Stimulated activated CD4-positive, alpha-beta T cell treated with anti-CD3 and anti-CD28 coated beads, Interleukin-12 subunit alpha, Interleukin-12 subunit beta, amount 100 ng/mL, for 24 hours (primary cell): ENCODE data around the gene CHAD.
"Not testable (repeated sequence)": the region's sequence is repeated elsewhere in the genome, so short reads cannot be mapped to it uniquely, and the experiment has no call there.

Source experiments
- DNase-seq, 2 experiments: peaks; one replicate each; pipeline ENCODE4 v3.0.0-alpha.2; 2020; ENCODE audit warnings: low read depth in 2 of 2

Gene CHAD

DNA sequence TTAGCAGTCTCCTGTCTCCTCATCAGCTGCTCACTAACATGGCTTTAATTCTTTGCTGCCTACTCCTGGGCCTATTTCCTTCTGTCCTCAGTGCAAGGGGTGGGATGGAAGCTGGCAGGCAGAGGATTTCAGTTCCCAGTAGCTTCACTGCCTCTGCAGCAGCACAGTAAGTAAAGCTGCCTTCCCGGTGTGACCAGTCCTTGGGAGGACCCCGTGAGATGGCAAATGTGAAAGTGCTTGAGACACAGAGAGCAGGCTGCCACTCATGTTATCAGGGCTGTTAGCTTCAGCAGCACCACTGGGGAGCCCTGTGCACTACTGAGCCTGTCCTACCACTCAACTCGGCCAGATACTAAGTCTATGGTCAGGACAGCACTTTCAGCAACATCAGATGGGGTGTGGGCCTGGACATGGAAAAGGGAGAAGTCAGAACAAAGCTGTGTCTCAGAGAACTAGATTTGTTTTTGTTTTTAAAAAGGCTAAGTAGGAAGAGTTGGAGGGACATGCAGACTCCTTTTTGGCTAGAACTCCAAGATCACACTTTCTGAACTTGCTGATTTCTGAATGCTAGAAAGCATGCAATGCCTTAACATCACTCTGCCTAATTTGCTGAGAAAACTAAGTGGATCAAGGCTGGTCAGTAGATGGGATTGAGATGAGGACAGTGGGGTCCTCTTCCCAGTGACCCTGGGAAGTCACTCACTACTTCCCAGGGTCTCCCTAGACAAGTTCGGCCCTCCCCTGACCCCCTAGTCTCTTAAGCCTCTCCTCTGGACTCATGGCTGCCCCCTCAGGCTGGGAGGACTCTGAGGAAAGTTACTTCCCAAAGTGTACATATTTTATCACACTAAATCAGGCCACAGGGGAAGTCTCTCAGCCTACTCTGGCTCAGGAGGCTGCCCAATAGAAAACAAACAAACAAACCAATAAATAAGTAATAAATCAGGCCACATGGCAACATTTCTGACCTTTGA, 41.6 kb downstream of the CHAD start:
- no peak for DNase-seq

DNA sequence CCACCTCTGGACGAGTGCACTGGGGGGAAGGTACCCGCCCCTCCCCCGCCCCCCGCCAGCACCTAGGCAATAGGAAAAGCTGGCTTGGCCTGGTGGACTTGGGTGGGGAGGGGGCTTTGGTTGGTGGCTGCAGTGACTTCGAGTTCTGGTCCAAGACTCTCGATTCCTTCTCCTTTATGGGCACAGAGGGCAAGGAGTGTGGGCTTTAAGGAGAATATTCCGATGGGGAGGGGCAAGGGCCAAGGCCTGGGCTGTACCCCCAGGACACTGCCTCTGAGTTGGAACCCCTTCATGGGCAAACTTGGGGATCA, 42.3 kb downstream of the CHAD start:
- no peak for DNase-seq

DNA sequence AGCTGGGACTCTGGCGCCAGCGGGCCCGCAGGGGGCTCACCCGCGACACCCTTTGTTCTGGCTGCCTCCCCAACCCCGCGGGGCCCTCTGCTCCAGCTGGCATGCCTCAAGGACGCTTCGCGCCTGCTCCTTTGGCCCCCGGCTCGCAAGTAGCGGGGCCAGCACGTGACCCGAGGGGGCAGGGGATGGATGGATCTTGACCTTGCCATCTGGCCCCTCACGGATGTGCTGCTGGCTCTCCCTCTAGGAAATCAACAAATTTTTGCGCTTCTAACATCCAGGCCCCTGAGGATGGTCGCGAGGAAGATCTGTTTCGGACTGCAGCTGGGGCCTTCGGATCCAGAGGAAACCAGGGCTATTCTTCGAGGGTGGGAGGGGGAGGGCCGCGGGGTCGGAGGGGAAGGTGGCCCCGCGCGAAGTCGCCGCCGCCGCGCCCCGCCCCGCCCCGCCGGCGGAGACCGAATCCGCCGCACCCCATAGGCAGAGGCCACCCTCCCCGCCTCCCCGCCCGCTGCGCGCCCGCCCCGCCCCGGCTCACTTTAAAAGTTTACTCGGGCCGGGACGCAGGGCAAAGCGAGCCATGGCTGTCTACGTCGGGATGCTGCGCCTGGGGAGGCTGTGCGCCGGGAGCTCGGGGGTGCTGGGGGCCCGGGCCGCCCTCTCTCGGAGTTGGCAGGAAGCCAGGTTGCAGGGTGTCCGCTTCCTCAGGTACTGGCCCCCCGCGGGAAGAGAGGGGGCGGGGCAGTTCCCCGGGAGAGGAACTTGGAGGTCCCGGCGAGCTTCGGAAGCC, 42.8 kb downstream of the CHAD start, which contains the start of gene ACSF2:
TSS of gene ACSF2 (plus strand) at position 537 of the 790 bp plus-strand sequence. CDS start at position 581, 44 bp downstream.
- peak; percentile 41 to 67 for DNase-seq

DNA sequence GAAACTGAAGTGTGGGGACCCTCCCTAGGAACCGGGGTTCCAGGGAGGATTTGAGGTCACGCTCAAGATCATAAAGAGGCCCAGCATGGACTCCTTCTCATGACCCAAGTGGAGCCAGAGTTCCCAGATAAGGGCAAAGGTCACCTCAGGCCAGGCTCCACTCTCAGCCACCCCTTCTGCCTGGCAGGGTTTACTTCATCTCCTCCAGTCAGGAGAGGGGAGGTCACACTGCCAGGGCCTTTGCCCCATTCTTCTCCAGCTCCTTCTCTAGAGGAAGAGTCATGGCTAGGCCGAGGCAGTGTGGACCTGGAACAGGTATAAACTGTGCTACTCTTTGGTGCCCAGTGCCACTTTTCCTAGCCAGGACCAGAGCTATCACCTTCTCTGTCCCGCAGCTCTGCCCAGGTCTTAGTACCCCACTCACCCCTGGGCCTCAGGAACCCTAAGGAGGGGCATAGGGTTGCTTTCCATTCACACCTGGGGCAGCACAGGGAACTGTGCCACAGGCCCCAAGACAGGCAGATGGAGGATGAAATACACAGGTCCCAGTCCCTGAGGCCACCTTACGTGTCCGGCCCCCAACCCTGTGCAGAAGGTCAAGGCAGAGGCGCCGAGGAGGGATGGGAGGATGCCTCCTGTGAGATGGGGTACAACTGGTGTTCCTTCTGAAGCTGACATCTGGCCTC, 43.5 kb downstream of the CHAD start:
- DNase-seq = no peak

DNA sequence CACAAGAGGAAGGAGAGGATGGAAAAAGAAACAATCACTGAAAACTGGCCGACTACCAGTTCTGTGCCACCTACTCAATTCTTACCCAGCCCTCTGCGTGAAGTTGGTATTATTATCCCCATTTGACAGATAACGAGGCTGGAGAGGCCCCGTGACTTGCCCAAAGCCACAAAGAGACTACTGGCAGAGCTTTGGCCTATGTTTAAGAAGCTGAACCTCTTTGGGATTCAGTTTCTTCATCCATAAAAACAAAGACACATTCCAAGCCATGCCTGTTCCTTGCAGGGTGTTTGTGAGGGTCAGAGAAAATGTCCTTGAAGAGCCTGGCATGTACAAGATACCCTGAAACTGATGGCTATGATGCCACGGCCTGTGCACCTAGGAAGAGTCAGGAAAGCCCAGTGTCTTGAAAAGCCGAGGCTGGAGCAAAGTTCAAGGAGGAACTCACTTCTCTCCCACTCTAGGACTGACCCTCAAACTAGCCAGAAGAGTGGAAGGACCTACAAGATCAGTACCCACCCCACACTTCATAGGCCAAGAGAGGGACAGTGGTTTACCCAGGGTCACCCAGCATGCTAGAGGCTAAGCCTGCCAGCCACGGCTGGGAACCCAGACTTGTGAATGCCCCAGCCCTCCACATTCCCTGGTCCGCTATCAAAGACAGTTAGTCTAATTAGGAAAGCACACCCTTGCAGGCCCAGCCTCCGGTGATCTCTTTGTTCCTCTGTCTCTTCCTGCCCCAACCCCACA, 44.3 kb downstream of the CHAD start:
- no peak for DNase-seq

DNA sequence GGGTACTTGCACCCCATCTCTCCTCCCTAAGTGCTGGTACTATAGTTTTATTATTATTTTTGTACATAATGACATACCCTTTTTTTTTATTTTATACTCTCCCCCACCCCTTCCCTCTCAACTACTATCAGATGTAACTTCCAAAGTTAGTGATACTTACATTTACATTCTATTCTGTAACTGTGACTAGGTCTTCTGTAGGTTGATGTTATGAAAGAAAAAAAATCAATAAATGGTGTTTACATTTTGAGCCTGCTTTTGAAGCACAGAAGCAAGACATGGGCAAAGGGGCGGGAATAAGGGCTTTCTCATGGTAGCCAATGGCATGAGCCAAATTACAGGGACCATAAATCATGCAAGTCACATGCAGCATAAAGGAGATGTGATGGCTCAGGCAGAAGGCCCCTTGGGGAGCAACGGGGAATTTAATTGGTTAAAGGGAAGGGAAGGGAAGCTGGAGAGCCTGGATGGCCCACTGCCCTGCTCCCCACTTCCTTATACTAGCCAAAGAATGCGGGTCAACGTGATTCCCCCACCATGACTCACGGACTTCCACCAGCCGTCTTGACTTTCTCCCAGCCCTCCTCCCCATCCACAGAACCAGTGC, 45.0 kb downstream of the CHAD start:
- DNase-seq = no peak

DNA sequence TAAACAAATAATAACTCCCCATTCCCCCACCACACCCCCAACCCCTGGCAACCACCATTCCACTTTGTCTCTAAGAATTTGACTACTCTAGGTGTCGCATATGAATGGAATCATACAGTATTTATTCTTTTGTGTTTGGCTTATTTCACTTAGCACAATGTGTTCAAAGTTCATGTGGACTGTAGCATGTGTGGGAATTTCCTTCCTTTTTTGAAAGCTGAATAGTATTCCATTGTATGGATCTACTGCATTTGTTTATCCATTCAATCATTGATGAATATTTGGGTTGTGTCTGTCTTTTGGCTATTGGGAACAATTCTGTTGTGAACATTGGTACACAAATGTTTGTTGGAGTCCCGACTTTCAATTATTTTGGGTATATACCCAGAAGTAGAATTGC, 45.9 kb downstream of the CHAD start:
- no peak for DNase-seq

DNA sequence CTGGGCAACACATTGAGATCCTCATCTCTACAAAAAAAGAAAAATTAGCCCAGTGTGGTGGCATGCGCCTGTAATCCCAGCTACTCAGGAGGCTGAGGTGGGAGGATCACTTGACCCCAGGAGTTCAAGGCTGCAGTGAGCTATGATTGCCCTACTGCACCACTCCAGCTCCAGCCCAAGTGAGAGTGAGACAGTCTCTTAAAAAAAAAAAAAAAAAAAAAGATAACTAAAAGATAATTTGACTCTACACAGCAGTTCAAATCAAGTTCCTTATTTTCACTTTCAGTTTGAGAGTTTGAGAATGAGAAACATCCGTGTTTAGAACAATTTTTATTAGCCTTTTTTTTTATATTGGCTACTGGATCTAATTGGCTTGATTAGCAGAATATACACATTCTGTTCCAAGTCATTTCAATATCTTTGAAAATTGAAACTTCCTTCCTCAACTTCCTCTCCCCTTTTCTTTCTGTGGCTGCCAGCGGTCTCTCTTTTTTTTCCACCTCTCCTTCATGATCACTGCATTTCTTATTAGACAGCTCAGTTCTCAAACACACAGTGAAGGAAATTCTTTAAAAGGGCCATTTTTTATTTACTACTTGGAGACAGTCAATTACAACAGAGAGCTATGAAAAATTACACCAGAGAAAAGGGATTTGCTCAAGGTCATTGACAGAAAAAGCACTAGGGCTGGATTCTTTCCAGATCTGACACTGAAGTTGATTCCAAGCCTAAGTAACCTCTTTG, 47.2 kb downstream of the CHAD start:
- no peak for DNase-seq

DNA sequence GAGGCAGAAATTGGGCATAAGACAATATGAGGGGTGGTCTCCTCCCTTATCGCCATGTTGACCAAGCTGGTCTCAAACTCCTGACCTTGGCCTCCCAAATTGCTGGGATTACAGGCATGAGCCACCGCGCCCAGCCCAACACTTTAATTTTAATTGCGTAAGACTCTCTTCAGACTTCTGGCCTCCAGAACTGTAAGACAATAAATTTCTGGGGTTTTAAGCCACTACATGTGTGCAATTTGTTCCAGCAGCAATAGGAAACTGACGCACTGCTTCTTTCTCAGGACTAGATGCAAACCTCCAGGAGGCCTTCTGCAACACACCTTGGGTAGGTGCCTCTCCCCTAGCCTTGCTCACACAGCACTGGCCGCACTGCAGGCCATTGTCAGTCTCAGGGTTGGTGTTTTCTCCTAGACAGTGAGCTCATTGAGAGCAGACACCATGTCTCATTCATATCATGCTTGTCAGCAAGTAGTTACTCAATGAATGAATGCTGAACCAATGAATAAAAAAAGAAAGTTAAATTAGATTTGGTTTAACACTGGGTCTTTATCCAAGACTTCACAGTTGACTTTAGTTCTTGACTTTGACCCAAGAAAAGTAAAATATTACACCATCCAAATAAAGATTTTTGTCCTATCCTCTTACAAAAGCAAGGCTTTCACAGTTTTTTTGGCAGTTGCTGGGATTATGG, 48.1 kb downstream of the CHAD start:
- DNase-seq = no peak

DNA sequence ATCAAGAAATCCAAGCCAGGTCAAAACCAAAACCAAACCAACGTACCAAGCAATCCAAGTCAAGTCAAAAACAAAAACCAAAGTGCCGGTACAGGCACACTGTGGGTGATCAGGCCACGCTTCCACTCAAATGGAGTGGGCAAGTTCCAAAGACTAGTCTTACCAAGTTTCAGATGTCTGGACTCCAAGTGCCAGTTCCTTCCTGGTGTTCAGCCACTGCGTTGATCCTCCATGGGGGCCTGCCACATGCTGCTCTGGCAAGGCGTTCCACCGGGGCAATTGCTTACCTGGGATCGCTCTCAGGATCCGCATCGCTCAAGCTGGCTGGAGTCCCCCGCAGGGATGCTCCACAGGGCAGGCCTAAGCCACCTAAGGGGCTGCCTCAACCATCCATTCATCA, 49.1 kb downstream of the CHAD start:
- not testable (repeated sequence) for DNase-seq

DNA sequence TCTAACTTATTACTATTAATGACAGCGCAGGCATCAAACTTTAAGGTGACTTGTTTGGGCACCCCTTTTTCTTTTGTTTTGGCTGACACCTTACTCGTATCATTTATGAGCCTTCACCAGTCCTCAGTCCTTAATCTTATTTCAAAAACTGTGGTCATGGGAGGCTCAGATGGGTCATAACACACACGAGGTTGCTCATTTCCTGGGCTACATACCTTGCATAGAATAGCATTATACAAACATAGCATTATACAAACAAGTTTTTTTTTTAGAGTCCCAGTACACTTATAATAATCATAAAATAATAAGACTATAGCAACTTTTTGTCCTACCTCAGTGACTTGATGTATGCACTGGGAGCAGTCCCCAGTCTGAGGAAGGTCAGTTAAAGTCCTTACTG, 53.9 kb downstream of the CHAD start:
- DNase-seq = no peak
